HEK293T (cell line): ENCODE data around the gene ECM2.

Source experiments
- CTCF ChIA-PET: fragments of 350-600 bp; formaldehyde crosslinking; extraction: SDS; loops from one replicate; lab custom pipeline; 2021; ENCODE audit warnings: antibody characterized with exemption, inconsistent platforms; lab: Yijun Ruan, JAX
- POLR2A ChIA-PET: fragments of 350-600 bp; formaldehyde crosslinking; extraction: SDS; loops from one replicate; lab custom pipeline; 2020; ENCODE audit warnings: antibody characterized with exemption, inconsistent platforms; lab: Yijun Ruan, JAX
- DNase-seq: peaks from one replicate; pipeline ENCODE4 v3.0.0; 2012; ENCODE audit warnings: mixed read lengths; ENCODE audit errors: extremely low spot score
- ARNT ChIP-seq: fragments of 450-650 bp; IDR thresholded peaks from 2 replicates; pipeline ENCODE4 v1.6.1; 2017; ENCODE audit warnings: mild to moderate bottlenecking
- BHLHE40 ChIP-seq: fragments of 450-650 bp; IDR thresholded peaks from 2 replicates; pipeline ENCODE4 v1.6.1; 2016; ENCODE audit warnings: mild to moderate bottlenecking, moderate library complexity, borderline replicate concordance
- CTBP1 ChIP-seq: fragments of 450-650 bp; IDR thresholded peaks from 2 replicates; pipeline ENCODE4 v1.6.1; 2016; ENCODE audit warnings: borderline replicate concordance
- ELF4 ChIP-seq: fragments of 450-650 bp; IDR thresholded peaks from 2 replicates; pipeline ENCODE4 v1.6.1; 2017; ENCODE audit warnings: antibody characterized with exemption
- FOXA1 ChIP-seq: fragments of 450-650 bp; IDR thresholded peaks from 2 replicates; pipeline ENCODE4 v1.6.1; 2016; ENCODE audit warnings: mild to moderate bottlenecking
- FOXK2 ChIP-seq: fragments of 450-650 bp; IDR thresholded peaks from 2 replicates; pipeline ENCODE4 v1.6.1; 2016; ENCODE audit warnings: mild to moderate bottlenecking
- FOXM1 ChIP-seq: fragments of 450-650 bp; IDR thresholded peaks from 2 replicates; pipeline ENCODE4 v1.6.1; 2017; ENCODE audit warnings: mild to moderate bottlenecking, borderline replicate concordance
- HDGF ChIP-seq: fragments of 450-650 bp; IDR thresholded peaks from 2 replicates; pipeline ENCODE4 v1.6.1; 2017; ENCODE audit warnings: antibody characterized with exemption, borderline replicate concordance
- L3MBTL2 ChIP-seq: fragments of 450-650 bp; conservative IDR thresholded peaks from 2 replicates; pipeline ENCODE4 v1.6.1; 2016; ENCODE audit warnings: mild to moderate bottlenecking
- LEF1 ChIP-seq: fragments of 450-650 bp; IDR thresholded peaks from 2 replicates; pipeline ENCODE4 v1.6.1; 2017; ENCODE audit warnings: mild to moderate bottlenecking, borderline replicate concordance
- NFRKB ChIP-seq: fragments of 450-650 bp; IDR thresholded peaks from 2 replicates; pipeline ENCODE4 v1.6.1; 2016; ENCODE audit warnings: mild to moderate bottlenecking, moderate library complexity
- PKNOX1 ChIP-seq: fragments of 450-650 bp; IDR thresholded peaks from 2 replicates; pipeline ENCODE4 v1.6.1; 2016
- SP1 ChIP-seq: fragments of 450-650 bp; IDR thresholded peaks from 2 replicates; pipeline ENCODE4 v1.6.1; 2017
- SUZ12 ChIP-seq: fragments of 450-650 bp; IDR thresholded peaks from 2 replicates; pipeline ENCODE4 v1.6.1; 2016; ENCODE audit warnings: mild to moderate bottlenecking
- TARDBP ChIP-seq: fragments of 450-650 bp; IDR thresholded peaks from 2 replicates; pipeline ENCODE4 v1.6.1; 2016
- ZNF384 ChIP-seq: fragments of 450-650 bp; IDR thresholded peaks from 2 replicates; pipeline ENCODE4 v1.6.1; 2016

Gene ECM2

GRCh38 chr9:92524881-92525280 lies 10.9 kb downstream of the ECM2 start:
- CTCF ChIA-PET = no interaction called here
- no peak for DNase-seq
- TF ChIP-seq TARDBP (no peak), SUZ12 (no peak), L3MBTL2 (no peak), CTBP1 (no peak), ELF4 (no peak), BHLHE40 (no peak), NFRKB (no peak), PKNOX1 (no peak), FOXM1 (no peak), HDGF (no peak), FOXK2 (no peak), FOXA1 (no peak), ZNF384 (no peak), LEF1 (no peak), ARNT (no peak), SP1 (no peak)
- POLR2A ChIA-PET = no interaction called here

GRCh38 chr9:92522983-92523970 lies 12.5 kb downstream of the ECM2 start:
- DNase-seq = no peak
- POLR2A ChIA-PET = no interaction called here
- CTCF ChIA-PET = no interaction called here
- TF ChIP-seq TARDBP = no peak
- no peak for TF ChIP-seq PKNOX1
- TF ChIP-seq BHLHE40 = no peak
- no peak for TF ChIP-seq FOXA1
- TF ChIP-seq FOXK2 = no peak
- TF ChIP-seq ARNT = no peak
- no peak for TF ChIP-seq ELF4
- no peak for TF ChIP-seq ZNF384
- TF ChIP-seq HDGF = no peak
- TF ChIP-seq SP1 = no peak
- TF ChIP-seq NFRKB = no peak
- TF ChIP-seq CTBP1 = no peak
- no peak for TF ChIP-seq FOXM1
- no peak for TF ChIP-seq L3MBTL2
- no peak for TF ChIP-seq LEF1
- TF ChIP-seq SUZ12 = no peak

- DNase-seq = no peak
- CTCF ChIA-PET = no interaction called here
- POLR2A ChIA-PET = no interaction called here
- TF ChIP-seq CTBP1 = no peak
- no peak for TF ChIP-seq ARNT
- TF ChIP-seq L3MBTL2 = no peak
These were observed 15.0 kb downstream of the ECM2 start for GRCh38 chr9:92520837-92521236.

GRCh38 chr9:92518199-92518598 lies 17.6 kb downstream of the ECM2 start:
- ChIA-PET CTCF (no interaction called here), POLR2A (no interaction called here)
- DNase-seq = no peak
- no peak for TF ChIP-seq SP1
- TF ChIP-seq CTBP1 = no peak
- no peak for TF ChIP-seq ELF4
- no peak for TF ChIP-seq ARNT
- no peak for TF ChIP-seq NFRKB
- TF ChIP-seq TARDBP = no peak
- no peak for TF ChIP-seq LEF1
- no peak for TF ChIP-seq SUZ12
- no peak for TF ChIP-seq L3MBTL2
- no peak for TF ChIP-seq HDGF
- TF ChIP-seq BHLHE40 = no peak
- no peak for TF ChIP-seq FOXK2
- no peak for TF ChIP-seq PKNOX1
- TF ChIP-seq ZNF384 = no peak

GRCh38 chr9:92517046-92517445 lies 18.7 kb downstream of the ECM2 start:
- ChIA-PET POLR2A (no interaction called here), CTCF (no interaction called here)
- TF ChIP-seq BHLHE40 (no peak), PKNOX1 (no peak), LEF1 (no peak), TARDBP (no peak), FOXA1 (no peak), L3MBTL2 (no peak), FOXK2 (no peak), ELF4 (no peak), NFRKB (no peak), ZNF384 (no peak), FOXM1 (no peak), ARNT (no peak), CTBP1 (no peak), HDGF (no peak), SP1 (no peak)

More at GRCh38 chr9:92517046-92517445, 18.7 kb downstream of the ECM2 start:
- no peak for DNase-seq
